Left ventricle myocardium inferior (tissue), 1 donor: ENCODE measurements around the gene KIAA1549. TPM values are rescaled to one million over a fixed set of nuclear protein-coding genes. Genes with fewer than 3 reads are reported as not detected.

Source experiments
- DNase-seq: peaks from one replicate; pipeline ENCODE4 v3.0.0-alpha.2; 2020
- H3K27ac ChIP-seq: fragments of 200-600 bp; replicated peaks from 2 replicates; pipeline ENCODE4 v1.8.0; 2021
- H3K27me3 ChIP-seq: fragments of 200-600 bp; 2 replicates; pipeline ENCODE4 v1.8.0; 2021; ENCODE audit warnings: low read depth
- H3K36me3 ChIP-seq: fragments of 200-600 bp; 2 replicates; pipeline ENCODE4 v1.8.0; 2021
- H3K4me1 ChIP-seq: fragments of 200-600 bp; 2 replicates; pipeline ENCODE4 v1.8.0; 2021
- H3K4me3 ChIP-seq: fragments of 200-600 bp; 2 replicates; pipeline ENCODE4 v1.8.0; 2021; ENCODE audit warnings: mild to moderate bottlenecking, moderate library complexity
- H3K9me3 ChIP-seq: fragments of 200-600 bp; replicated peaks from 2 replicates; pipeline ENCODE4 v1.8.0; 2021
- intact Hi-C: fragments of 100-400 bp; cut with micrococcal nuclease; formaldehyde crosslinking; loops from one replicate; pipeline ENCODE4 v1.11.0; 2022
- total RNA-seq: library from RNA; stranded (reverse); fragmentation: NEBNext Ultra II Directional; extraction: Animal tissue kit (Norgen Biotek cat#: 25700); gene quantifications from one replicate; pipeline ENCODE4 v1.2.1, GENCODE V29; 2021
- TF ChIP-seq, protein P1 (sequence below): fragments of 200-600 bp; IDR thresholded peaks from 2 replicates; pipeline ENCODE4 v1.8.0; 2021; ENCODE audit warnings: antibody characterized with exemption, mild to moderate bottlenecking, borderline replicate concordance
- donor health status: DM: no; HTN: yes; CAD: no; lungs with severe emphysema.

Gene KIAA1549
- total RNA-seq, 1 donor from 2014 or later = 2.1 TPM

DNA sequence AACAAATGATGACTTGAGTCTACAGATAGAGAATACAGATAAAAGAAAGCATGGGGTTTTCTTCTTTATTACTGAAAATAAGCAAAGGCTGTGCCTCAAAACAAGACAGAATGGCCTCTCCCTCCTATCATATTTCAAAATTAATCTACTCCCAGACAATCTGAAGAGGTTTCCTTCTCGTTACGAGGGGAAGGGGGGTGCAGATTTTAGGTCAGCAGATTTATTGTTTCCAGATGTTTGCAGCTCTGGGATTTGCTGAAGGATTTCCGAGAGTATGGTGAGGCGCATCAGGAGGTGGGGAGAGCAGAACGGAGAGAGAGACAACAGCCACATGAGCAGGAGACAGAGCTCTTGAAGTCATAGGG is 89.8 kb downstream of the KIAA1549 start:
- no peak for DNase-seq
- TF ChIP-seq, protein P1, sequence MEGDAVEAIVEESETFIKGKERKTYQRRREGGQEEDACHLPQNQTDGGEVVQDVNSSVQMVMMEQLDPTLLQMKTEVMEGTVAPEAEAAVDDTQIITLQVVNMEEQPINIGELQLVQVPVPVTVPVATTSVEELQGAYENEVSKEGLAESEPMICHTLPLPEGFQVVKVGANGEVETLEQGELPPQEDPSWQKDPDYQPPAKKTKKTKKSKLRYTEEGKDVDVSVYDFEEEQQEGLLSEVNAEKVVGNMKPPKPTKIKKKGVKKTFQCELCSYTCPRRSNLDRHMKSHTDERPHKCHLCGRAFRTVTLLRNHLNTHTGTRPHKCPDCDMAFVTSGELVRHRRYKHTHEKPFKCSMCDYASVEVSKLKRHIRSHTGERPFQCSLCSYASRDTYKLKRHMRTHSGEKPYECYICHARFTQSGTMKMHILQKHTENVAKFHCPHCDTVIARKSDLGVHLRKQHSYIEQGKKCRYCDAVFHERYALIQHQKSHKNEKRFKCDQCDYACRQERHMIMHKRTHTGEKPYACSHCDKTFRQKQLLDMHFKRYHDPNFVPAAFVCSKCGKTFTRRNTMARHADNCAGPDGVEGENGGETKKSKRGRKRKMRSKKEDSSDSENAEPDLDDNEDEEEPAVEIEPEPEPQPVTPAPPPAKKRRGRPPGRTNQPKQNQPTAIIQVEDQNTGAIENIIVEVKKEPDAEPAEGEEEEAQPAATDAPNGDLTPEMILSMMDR = no peak
- Histone ChIP-seq H3K9me3 (no peaks in the 10 kb centered on the region), H3K4me1 (peaks cover 18% of the 10 kb centered on the region), H3K27me3 (no peaks in the 10 kb centered on the region), H3K27ac (no peak overlapping the region), H3K36me3 (no peaks in the 10 kb centered on the region), H3K4me3 (no peak overlapping the region)
- intact Hi-C loops = no loop called here

DNA sequence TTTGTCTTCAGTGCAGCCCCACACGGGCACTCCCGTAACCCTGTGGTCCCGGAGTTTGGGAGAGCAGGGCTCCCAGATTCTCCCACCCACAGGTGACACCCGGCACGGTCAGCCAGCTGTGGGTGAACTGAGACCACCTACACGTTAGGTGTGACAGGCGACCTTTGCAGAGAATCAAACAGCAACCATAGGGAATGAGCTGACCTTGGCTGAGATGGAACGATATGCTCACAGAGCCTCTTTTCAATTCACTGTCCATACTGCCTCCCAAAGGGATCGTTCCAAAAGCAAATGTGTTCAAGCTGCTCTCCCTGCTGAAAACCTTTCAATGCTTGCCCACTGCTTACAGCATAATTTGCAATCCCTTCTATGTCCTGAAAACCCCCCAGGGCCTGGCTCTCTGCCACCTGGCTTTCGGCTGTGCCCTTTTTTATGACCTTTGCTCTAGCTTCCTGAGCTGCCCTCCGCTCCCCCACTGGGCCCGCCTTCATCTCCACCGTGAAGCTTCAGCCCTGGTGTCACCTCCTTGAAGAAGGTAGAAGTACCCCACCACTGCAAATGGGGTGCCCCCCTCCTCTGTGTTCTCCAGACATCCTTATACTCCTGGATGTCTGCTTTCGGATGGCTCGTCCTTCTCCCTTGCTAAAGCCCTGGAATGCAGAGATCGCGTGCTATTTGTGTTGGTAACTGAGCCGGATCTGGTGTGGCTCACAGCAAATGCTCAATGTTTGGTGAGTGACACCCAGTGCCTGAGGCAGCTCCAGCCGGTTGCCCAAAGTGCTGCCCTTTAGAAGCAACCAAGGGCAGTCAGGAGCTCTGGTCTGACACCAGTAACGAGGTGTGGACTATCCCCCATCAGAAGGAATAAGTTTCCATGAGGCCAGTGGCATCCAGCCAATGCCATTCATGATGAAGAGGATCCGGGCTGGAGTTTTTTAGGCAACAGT is 90.4 kb downstream of the KIAA1549 start:
- Histone ChIP-seq H3K4me1 (peaks cover 18% of the 10 kb centered on the region), H3K36me3 (no peaks in the 10 kb centered on the region), H3K4me3 (no peak overlapping the region), H3K9me3 (no peaks in the 10 kb centered on the region), H3K27ac (no peak overlapping the region), H3K27me3 (no peaks in the 10 kb centered on the region)
- TF ChIP-seq, protein P1 = no peak
- DNase-seq = peak; percentile 30
- intact Hi-C loops = no loop called here

DNA sequence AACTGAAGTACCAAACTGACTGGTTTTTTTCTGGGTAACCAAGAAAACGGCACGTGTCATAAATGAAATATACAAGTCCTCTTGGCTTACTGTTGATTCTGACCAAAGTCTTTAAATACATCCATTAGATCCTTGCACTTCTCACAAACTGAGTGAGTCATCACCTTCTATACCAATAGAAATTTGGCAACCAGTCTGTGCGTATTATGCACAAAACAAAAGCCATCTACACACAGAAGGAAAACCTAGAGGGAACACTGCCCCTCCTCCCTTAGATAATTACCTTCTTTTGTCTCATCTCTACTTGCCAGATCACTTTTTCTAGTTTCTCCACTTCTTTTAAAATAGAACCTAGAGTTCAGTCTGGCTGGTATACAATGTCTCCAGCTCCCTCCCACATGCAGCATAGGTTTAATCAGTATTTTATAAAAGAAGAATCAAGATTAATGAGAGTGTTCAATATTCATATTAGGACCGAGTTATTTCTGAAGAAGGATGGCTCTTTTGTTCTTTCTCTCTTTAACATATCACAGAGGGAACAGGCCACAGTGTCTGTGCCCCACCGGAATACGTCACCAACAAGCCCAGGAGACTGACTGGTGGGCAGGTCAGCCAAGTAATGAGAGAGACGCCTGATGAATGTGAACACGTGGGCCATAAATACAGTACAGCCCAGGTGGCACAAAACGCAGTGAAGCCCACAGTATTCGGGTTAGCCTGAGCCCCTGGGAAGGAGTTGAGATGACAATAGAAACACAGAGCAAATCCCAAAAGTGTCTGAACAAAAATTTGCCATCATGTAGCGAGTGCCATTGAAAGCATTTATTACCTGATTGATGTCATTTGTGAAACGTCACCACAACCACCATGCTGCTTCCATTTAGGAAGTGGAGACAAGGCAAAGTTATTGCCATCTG is 91.3 kb downstream of the KIAA1549 start:
- no peak overlapping the region for H3K27ac ChIP-seq
- intact Hi-C loops = loop anchor here (10.0 kb wide), 2 partner anchors 95 to 185 kb away; partner anchors contain the start of gene KIAA1549

DNA sequence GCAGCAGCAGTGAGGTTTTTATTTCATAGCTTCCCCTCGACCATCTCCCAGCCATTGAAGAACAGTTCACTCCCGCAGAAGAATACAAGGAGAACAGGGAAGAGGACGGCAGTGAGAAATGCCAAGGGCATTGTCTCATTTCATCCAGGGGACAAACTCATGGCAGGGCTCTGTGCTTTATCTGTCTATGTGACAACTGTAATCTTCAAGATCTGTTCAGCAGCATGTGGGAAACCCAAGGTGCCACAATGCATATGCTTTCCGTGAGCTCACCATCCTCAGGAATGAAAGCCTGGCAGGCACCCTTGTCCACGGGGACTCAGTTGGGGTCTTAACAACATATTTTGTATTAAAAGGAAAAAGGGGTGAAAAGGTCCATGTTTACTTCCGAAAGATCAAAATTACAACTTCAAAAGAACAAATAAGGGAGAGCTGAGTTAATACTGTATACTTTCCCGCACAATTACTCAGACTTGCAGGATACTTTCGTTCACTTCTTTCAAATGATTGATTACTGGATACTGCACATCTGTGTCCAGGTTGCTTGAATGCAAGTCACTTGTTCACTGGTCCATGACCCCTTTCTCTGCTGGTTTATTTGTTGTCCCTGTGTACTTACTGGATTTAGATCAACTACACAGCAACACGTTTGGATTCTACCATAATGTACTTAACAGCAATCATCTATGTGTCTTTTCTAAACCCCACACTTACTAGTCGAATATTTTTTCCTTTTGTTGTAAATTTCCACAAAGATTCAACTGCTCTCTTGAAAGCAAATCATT is 93.1 kb downstream of the KIAA1549 start:
- Histone ChIP-seq H3K27ac (no peak overlapping the region), H3K36me3 (no peaks in the 10 kb centered on the region), H3K4me1 (peaks cover 18% of the 10 kb centered on the region), H3K9me3 (no peaks in the 10 kb centered on the region), H3K4me3 (no peak overlapping the region), H3K27me3 (no peaks in the 10 kb centered on the region)
- TF ChIP-seq, protein P1 = no peak
- intact Hi-C loops = loop anchor here (10.0 kb wide), 2 partner anchors 97 to 187 kb away; partner anchors contain the start of gene KIAA1549
- no peak for DNase-seq

More for the DNA sequence above, 91.3 kb downstream of the KIAA1549 start:
- H3K27me3 ChIP-seq = no peaks in the 10 kb centered on the region
- no peak overlapping the region for H3K4me3 ChIP-seq
- H3K36me3 ChIP-seq = no peaks in the 10 kb centered on the region
- no peak for DNase-seq
- H3K4me1 ChIP-seq = peaks cover 18% of the 10 kb centered on the region
- TF ChIP-seq, protein P1 = no peak
- H3K9me3 ChIP-seq = no peaks in the 10 kb centered on the region
